DLD1 (cell line): ENCODE results near the gene CORO6.

Experiments
- in situ Hi-C: cut with HindIII; loops from 2 replicates; pipeline ENCODE4 v1.10.0; 2017; ENCODE audit warnings: low sequenced_read_pairs

Gene CORO6

DNA sequence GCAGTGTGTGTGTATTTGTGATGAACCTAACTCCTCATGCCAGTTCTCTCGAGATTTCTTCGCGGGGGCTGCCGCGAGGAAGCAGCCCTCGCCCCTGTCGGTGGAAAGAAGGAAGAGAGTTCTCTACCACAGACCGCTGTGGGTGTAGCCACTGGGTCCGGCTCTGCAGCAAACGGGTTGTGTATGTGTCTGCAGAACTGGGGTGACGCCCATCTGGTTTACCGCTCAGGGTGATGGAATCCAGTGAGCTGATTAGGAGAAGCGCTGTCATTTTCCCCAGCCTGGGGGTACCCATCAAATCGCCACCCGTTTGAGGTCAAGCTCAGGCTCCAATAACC lies 7.7 kb downstream of the CORO6 start:
- in situ Hi-C loops = no loop called here

DNA sequence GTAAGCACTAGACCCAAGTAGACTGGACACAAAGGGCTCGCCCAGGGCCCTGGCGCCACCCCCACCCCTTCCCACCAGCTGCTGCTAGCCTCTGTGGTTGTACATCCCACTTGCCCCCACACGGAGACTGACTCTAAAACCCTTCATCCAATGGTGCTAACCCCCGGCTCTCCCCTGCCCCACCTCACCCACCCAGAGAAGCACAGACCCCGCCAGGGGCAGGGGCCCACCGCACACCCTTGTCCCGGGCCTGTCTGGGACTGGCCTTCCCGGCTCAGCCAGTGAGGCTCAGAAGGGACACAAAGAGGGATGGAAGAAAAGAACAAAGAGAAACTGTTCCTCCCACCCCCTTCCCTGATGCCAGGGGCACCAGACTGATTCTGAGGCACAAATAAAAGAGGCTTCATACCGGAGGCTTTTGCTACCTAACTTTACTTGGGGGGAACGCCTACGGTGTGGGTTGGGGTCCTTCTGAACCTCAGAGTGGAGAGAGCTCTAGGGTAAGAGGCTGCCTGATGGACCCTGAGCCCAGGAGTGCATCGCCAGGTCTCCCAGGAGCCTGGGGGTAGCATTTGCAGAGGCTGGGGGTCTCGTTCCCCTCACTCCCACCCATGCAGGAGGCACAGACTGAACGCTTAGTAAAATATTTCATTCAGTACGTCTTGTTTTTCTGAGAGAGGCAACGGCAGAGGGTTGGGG lies 8.2 kb downstream of the CORO6 start:
- in situ Hi-C loops = no loop called here

DNA sequence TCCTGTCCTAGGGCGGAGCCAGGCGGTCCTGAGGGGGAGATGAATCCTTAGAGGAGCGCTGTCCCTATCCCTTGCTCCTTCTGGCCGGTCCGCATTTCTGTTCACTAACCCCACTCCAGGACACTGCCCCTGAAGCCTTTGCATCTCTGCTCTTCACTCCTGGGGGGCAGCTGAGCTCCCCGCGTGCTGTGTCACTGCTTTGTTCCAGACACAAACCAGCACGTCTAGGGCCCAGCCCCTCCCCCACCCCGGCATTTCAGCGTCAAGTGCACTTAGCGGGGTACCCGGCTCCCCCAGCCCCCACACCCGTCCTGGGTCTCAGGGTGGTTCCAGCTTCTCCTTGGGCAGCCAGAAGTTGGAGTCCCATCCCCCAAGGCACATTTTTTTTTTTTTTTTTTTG lies 8.9 kb downstream of the CORO6 start:
- in situ Hi-C loops = no loop called here

DNA sequence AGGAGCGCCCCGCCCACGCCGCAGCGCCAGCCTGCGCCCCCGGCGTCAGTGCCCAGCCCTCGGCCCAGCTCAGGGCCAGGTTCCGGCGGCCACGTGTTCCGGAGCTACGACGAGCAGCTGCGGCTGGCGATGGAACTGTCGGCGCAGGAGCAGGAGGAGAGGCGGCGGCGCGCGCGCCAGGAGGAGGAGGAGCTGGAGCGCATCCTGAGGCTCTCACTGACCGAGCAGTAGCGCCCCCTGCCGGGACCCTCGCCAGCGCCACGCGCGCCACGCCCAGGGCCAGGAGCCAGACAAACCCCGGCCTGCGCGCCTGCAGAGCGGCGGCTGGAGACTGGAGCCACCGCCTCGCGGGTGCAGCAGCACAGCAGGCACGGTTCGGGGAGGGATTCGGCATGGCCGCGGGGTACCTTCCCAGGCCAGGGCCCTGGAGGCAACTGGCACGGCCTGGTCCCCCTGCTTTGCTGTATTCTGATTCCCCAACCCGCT lies 9.3 kb downstream of the CORO6 start:
- in situ Hi-C loops = no loop called here

DNA sequence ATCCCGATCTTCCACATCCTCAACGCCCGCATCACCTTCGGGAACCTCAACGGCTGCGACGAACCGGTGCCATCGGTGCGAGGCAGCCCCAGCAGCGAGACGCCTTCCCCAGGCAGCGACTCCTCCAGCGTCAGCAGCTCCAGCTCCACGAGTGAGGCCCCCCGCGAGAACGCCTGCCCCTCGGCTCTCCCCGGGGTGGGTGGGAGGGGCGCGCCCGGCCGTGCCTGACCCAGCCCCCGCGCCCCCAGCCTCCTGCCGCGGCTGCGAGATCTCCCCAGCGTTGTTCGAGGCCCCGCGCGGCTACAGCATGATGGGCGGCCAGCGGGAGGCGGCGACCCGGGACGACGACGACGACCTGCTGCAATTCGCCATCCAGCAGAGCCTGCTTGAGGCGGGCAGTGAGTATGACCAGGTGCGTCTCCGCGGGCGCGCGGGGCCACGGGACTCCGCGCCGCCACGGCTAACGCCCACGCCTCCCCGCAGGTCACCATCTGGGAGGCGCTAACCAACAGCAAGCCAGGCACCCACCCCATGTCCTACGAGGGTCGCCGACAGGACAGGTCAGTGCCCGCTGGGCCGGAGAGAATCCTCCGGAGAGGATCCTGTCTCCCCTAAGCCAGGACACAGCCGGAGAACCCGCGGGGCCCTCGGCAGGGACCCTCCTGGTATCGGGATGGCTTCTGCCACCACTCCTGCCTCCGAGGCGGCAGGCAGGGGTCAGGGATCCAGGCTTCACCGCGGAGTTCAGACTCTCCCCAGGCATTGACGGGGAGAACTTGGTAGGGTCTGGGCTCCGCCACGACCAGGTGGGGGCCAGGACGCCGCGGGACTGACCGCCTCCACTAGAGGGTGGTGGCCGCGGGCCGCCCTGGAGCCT lies 10.1 kb downstream of the CORO6 start:
- in situ Hi-C loops = no loop called here

DNA sequence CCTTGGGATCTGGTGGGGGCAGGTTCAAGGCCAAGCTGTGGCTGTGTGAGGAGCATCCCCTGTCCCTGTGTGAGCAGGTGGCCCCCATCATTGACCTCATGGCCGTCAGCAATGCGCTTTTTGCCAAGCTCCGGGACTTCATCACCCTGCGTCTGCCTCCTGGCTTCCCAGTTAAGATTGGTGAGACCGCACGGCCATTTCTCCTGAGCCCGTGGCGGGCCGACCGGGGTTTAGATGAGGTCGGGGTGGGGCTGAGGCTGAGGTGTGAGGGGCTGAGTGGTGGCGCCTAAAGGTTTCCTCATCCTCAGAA lies 10.7 kb downstream of the CORO6 start:
- in situ Hi-C loops = no loop called here

DNA sequence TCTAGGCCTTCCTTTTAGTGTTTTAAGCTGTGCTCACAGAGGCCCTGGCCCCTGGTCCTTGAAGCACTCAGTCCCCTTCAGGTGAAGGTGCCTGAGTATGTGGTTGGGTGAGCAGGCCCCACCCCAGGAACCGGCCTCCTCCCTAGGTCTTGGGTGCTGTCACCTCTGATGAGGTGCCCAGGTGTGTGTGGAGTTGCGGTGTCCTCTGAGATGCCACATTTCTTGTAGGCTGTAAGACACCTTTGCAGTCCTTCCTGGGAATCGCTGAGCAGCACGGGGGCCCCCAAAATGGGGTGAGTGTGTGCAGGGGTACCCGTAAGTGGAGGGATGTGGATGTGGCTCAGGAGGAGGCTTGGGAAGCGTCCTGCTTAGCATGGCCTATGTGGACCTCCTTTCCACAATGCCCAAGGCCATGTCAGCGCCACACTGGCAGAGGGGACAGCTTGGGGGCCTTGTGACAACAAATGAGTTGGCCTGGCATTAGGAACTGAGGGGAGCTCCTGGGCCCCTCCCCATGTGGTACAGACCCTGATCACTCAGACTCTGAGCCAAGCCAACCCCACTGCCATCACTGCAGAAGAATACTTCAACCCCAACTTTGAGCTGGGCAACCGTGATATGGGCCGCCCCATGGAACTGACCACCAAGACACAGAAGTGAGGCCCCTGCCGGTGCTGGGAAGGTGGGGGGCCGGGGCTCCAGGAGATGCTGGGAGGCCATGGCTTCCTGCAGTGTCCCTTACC lies 11.2 kb downstream of the CORO6 start:
- in situ Hi-C loops = no loop called here

DNA sequence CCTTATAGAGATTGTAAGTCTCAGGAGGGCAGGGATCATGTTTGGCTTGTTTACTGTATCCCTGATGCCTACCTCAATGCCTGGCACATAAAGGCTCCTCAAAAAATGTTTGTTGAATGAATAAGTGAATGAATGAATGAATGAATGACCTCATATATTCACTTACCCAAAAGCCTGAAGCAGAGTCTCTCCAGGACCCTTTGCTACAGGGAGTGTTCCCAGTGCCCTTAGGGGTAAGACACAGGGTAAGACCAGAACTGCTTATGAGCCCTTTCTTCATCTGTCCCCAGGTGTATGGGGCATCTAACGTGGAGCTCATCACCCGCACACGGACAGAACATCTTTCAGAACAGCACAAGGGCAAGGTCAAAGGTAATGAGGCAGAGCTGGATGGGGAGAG lies 12.3 kb downstream of the CORO6 start:
- in situ Hi-C loops = no loop called here

DNA sequence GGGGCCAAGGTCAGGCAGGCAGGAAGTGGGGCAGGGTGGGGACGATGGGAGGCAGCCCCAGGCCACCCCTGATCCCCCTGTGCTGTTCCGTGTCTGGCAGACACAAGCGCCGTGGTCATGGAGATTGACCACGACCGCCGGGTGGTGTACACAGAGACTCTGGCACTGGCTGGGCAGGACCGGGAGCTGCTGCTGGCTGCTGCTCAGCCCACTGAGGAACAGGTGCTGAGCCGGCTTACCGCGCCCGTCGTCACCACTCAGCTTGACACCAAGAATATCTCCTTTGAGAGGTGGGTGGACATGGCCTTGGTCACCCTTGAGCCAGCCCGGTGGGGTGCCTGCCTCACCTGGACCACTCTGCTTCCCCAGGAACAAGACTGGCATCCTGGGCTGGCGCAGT lies 13.7 kb downstream of the CORO6 start:
- in situ Hi-C loops = no loop called here

DNA sequence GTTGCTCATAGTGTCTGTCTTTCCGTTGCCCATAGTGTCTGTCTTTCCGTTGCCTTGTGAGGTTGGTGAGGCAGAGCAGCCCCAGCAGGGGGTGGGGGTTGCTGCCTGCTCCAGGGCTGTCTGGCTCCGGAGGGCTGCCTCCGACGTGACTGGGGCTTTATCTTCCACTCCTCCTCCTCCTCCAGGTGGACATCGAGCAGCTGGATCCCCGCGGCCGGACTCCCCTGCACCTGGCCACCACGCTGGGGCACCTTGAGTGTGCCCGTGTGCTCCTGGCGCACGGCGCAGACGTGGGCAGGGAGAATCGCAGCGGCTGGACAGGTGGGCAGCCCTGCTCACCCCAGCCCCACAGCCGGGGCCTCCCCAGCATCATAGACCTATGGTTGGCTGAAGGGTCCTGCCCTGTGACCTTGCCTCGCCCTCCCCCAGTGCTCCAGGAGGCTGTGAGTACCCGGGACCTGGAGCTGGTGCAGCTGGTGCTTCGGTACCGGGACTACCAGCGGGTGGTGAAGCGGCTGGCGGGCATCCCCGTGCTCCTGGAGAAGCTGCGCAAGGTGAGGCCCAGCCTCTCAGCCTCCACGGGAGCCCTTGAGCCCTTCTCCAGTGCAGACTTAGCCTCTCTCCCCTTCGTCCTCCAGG lies 15.0 kb downstream of the CORO6 start:
- in situ Hi-C loops = no loop called here

DNA sequence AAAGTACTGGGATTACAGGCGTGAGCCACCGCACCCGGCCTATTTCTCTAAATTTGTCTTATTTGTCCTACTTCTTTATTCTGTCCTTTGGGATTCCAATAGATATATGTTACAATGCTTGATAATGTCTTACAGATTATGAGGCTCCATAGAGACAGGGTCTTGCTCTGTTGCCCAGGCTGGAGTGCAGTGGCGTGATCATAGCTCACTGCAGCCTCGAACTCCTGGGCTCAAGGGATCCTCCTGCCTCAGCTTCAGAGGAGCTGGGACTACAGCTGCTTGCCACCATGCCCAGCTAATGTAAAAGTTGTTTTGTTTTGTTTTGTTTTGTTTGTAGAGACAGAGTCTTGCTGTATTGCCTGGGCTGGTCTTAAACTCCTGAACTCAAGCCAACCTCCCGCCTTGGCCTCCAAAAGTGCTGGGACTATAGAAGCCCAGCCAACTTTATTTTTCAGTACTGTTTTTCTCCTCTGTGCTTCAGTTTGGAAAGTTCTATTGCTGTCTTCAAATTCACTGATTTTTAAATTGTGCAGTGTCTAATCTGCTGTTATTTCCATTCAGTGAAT lies 19.5 kb downstream of the CORO6 start:
- in situ Hi-C loops = no loop called here

DNA sequence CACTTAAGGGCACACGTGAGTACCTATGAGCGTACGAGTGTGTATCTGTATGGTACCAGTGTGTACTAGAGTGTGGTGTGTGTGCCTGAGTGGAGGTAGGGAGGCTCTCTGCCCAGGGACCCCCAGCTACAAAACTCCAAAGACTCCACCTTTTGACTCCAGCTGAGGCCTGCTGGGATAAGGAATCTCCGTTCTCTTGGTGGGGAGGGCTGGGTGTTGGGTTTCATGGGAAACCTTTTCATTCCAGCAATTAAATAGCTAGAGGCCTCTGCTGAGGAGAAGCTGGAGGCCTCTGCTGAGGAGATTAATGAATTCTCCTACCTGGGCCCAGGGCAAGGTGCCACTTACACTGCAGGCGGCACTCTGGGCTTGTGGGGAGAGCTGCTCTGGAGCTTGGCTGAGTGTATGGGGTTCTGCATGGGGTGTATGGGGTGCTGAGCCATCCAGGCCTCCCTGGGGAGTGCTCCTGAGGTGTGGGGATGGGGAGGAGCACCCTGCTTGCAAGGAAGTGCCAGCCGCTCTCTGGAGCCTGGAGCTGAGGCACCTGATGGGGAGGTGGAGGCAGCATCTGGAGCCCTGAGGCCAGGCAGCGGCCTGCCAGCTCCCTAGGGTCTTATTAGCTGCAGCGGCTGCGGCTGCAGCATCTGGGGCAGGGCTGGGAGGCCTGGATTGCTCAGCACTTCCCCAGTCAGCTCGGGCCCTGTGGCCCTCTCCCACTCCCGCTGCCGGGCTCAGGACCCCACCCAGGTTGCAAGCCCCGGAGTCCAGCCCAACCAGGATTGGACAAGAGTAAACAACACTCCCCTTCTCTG lies 25.1 kb downstream of the CORO6 start:
- in situ Hi-C loops = no loop called here

DNA sequence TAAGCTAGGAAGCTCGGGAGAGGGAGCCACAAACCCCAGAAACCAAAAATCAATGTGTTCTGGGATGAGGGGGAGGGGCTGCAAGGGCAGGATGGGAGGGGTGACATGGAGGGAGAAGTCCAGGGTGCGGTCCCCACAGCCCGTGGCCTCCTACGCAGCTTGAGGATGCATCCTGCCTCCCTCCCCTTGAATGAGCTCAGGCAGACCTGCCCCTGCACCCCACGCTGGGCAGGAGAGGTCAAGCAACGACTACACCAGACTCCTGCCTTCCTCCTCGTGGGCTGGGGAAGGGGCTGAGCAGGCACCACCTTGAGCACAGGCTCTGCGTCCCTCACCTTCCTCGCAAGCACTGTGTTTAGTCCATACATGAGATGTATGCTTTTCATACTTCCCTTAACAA lies 25.9 kb downstream of the CORO6 start:
- in situ Hi-C loops = no loop called here

DNA sequence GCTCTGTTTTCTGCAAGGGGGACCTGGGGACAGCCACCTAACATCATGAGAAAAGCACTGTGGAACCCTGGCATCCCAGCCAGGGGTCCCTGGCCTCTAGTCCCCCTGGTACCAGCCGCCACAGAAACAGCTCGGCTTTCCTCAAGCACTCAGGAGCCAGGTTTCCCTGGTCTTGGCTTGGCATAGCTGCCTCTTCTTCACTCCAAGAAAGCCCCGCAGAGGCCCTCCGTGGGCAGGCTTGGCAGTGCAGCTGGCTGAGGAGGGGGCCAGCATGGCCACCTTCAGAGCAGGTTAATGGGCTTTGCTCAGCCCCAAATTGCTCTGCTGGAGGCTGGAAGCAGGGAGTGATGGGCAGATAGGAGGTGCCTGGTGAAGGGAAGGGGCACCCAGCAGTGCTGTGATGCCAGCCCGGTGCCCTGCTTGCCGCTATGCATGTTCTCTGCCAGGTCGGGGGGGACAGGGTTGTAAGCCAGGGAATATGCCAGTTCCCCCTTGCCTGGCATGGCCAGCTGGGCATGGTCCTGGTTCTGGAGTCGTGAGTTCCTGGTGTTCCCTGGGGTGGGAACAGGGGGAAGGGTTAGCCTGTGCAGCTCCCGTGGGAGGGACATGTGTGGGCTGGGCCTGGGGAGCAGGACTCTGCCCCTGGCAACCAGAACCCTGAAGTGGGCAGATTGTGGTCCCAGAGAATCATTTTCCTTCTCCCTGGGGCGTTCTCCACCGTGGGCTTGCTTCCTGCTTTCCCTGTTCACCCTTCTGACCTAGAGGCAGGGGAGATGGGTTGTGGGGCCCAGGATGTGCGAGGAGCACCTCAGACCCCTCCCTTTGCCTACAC lies 26.6 kb downstream of the CORO6 start:
- in situ Hi-C loops = no loop called here

DNA sequence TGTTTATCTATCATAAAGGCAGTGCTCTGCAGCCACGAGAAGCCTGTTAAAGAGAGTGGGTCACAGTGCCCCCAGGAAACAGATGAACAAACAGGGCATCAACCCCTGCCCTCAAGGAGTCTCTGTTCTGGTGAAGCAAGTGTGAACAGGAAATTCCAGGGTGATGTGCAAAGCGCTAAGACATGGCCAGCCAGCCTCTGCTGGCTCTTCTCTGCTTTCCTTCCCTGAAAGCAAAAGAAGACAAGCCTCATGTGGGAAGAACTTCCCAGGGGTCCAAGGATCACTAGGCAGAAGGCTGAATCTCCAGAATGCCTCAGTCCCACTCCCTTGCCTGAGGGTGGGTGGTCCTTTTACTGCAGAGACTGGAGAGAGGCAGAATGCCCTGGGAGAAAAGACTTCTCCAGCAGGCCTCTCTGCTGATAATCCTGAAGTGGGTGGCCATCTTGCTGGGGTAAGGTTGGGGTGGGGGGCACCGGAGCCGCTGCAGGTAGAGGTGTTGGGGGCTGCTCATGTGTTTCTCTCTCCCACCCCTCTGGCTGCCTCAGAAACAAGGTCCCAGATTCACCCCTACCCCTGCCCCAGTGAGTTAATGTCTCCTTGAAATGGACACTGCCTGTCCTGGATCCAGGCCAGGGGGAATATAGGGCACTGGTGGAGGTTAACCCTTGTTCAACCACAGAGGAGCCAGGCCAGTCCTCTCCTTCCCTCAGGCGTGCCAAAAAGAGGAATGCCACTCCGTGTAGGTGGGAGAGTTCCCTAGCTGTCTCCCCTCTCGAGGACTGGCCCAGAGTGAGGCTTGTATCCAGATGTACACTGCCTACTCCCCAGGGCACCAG lies 27.4 kb downstream of the CORO6 start:
- in situ Hi-C loops = no loop called here

DNA sequence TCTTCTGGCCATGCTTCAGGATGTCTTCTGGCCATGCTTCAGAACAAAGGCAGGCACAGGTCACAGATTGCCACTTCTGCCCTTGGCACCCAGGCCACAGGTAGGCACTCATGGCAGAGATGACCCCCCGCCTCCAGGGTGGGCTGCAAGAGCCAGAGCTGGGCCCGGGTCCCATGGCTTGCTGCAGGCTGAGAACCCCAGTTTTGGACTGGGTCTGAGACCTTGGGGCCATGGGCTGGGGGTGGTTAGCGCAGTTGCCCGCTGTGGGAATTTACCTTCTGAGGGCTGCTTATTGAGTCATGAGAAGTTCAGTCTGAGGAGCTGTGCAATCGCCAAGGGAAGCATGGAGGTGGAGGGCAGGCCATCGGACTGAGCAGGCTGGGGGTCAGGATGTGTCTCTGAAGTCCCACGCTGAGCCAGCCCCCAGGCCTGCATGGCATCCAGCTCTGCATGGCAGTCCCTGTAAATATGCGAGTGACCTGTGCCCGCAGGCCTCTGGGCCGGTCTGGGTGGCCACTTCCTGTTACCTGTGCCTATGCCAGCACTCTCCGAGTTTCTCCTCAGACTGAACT lies 28.1 kb downstream of the CORO6 start:
- in situ Hi-C loops = no loop called here

DNA sequence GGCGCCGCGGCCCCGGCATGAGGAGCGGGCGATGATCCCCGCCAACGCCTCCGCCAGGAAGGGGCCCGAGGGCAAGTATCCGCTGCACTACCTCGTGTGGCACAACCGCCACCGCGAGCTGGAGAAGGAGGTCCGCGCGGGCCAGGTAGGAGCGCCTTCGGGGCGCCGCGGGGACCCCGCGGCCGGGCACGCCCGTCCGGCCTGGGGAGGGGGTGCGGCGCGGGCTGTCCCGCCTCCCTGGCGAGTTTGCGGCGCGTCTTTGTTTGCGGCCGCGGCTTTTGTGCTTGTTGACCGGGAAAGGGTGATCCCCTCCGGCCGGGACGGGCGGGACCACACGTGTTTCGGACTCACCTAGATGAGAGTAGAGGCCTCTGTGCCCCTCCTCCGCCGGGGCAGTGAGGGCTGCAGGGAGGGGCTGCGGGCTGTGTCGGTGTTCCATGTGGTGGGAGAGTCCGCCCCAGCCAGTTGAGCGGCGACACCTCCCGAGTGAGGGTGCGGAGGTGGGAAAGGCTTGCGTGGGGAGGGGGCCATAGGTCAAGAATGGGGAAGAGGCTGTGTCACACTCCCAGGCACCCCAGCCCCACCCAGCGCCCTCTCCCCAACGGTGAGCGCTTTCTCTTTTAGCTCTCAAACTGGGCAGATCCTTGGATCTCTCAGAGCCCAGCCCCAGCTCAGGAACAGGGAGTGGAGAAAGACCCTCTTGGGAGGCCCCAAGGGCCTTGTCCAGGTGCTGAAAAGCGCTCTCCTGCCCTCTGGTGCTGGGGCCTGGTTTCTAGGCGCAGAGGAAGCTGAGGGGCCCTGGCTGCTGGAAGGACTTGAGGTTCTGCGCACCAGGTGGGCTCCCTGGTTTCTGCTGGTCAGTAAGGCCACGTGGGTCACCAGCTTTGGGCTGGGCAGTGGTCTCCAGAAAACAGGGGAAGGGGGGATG lies 28.9 kb downstream of the CORO6 start:
- in situ Hi-C loops = no loop called here
